OCI-LY7 (cell line): ENCODE measurements around the gene TSG101. TPM values are rescaled to one million over a fixed set of nuclear protein-coding genes. Genes with fewer than 3 reads are reported as not detected.

Experiments used
- BruUV-seq: library from RNA; stranded (reverse); fragments of 400-500 nt; replicated peaks from 2 replicates; lab custom pipeline; 2021; lab: Mats Ljungman, UMichigan
- CTCF ChIA-PET: fragments of 300-600 bp; sonication (Branson Sonifier 250); formaldehyde crosslinking; loops from one replicate; lab custom pipeline; 2022; ENCODE audit warnings: antibody characterized with exemption; ENCODE audit not compliant: unreplicated experiment; lab: Charles Lee
- POLR2A ChIA-PET: fragments of 300-600 bp; sonication (Branson Sonifier 250); formaldehyde crosslinking; loops from one replicate; lab custom pipeline; 2022; ENCODE audit warnings: antibody characterized with exemption; lab: Charles Lee
- DNase-seq: peaks from one replicate; pipeline ENCODE4 v3.0.0-alpha.2; 2015; ENCODE audit warnings: low spot score
- H2AFZ ChIP-seq: fragments of 200-600 bp; sonication (generic), shearing (Covaris generic); 2 replicates; pipeline ENCODE4 v1.6.1; 2014; ENCODE audit warnings: mild to moderate bottlenecking, antibody characterized with exemption, low read length, moderate library complexity
- H3K27ac ChIP-seq: fragments of 200-600 bp; sonication (generic); 2 replicates; pipeline ENCODE4 v1.5.1; 2014; ENCODE audit warnings: mixed run types, low read depth, mild to moderate bottlenecking, moderate library complexity, low read length, inconsistent platforms; ENCODE audit not compliant: poor library complexity, severe bottlenecking
- H3K36me3 ChIP-seq: fragments of 200-600 bp; sonication (generic); 2 replicates; pipeline ENCODE4 v1.6.1; 2014; ENCODE audit warnings: mild to moderate bottlenecking, antibody characterized with exemption, low read length, moderate library complexity, mixed read lengths; ENCODE audit not compliant: insufficient read depth
- H3K4me1 ChIP-seq: fragments of 200-600 bp; sonication (generic); 2 replicates; pipeline ENCODE4 v1.5.1; 2014; ENCODE audit warnings: mild to moderate bottlenecking, low read length; ENCODE audit not compliant: insufficient read depth, poor library complexity, severe bottlenecking
- H3K4me2 ChIP-seq: fragments of 200-600 bp; sonication (generic); 2 replicates; pipeline ENCODE4 v1.6.1; 2014; ENCODE audit warnings: mild to moderate bottlenecking, low read length
- H3K4me3 ChIP-seq: fragments of 200-600 bp; sonication (generic); 2 replicates; pipeline ENCODE4 v1.5.1; 2014; ENCODE audit warnings: mild to moderate bottlenecking, low read depth, low read length; ENCODE audit not compliant: poor library complexity, severe bottlenecking
- H3K79me2 ChIP-seq: fragments of 200-600 bp; sonication (generic); 2 replicates; pipeline ENCODE4 v1.6.1; 2016; ENCODE audit warnings: low read depth, mild to moderate bottlenecking, low read length, moderate library complexity, mixed read lengths; ENCODE audit not compliant: insufficient read depth
- H3K9me2 ChIP-seq: fragments of 200-600 bp; sonication (generic); 2 replicates; pipeline ENCODE4 v1.6.1; 2016; ENCODE audit warnings: mild to moderate bottlenecking, low read length, mixed read lengths; ENCODE audit not compliant: insufficient read depth
- H3K9me3 ChIP-seq: fragments of 200-600 bp; sonication (generic); 2 replicates; pipeline ENCODE4 v1.6.1; 2014; ENCODE audit warnings: mild to moderate bottlenecking, mixed run types, low read length, mixed read lengths
- H4K20me1 ChIP-seq: fragments of 200-600 bp; sonication (generic); 2 replicates; pipeline ENCODE4 v1.6.1; 2014; ENCODE audit warnings: mild to moderate bottlenecking, antibody characterized with exemption, low read length, moderate library complexity, mixed read lengths; ENCODE audit not compliant: insufficient read depth
- CTCF ChIP-seq: fragments of 200-600 bp; sonication (generic); conservative IDR thresholded peaks from 2 replicates; pipeline ENCODE4 v1.5.1; 2014; ENCODE audit warnings: mild to moderate bottlenecking, antibody characterized with exemption, low read length, moderate library complexity, mixed read lengths
- EZH2phosphoT487 ChIP-seq: fragments of 200-600 bp; sonication (generic); IDR thresholded peaks from 2 replicates; pipeline ENCODE4 v1.6.1; 2018; ENCODE audit warnings: low read depth, borderline replicate concordance, mild to moderate bottlenecking, mixed run types, antibody characterized with exemption, low read length, moderate library complexity, mixed read lengths
- intact Hi-C: fragments of 100-400 bp; cut with micrococcal nuclease; formaldehyde crosslinking; loops from one replicate; pipeline ENCODE4 v1.10.0; 2022; ENCODE audit not compliant: unreplicated experiment
- total RNA-seq, 2 experiments: library from RNA; depleted of rRNA in 1 of 2; stranded (reverse); fragments of >200 nt in 1 of 2; shearing (Covaris generic) in 1 of 2; gene quantifications; 2 replicates each; pipeline ENCODE4 v1.2.3, GENCODE V29; 2014 to 2022

TSG101 gene
- total RNA-seq, 2 experiments from 2014 or later, result 54.2 to 96.8 TPM

- Histone ChIP-seq H2AFZ (no peak overlapping the region), H3K36me3 (peaks cover 91% of the 10 kb centered on the region), H3K9me3 (no peaks in the 10 kb centered on the region), H3K9me2 (no peaks in the 10 kb centered on the region), H3K4me3 (no peak overlapping the region), H3K4me2 (no peak overlapping the region), H3K4me1 (peaks cover 3% of the 10 kb centered on the region), H3K27ac (no peak overlapping the region), H4K20me1 (no peaks in the 10 kb centered on the region), H3K79me2 (no peaks in the 10 kb centered on the region)
- TF ChIP-seq CTCF (no peak), EZH2phosphoT487 (no peak)
- BruUV-seq, result no TSS peak
- intact Hi-C loops, result no loop called here
- DNase-seq, result peak; percentile 8
- CTCF ChIA-PET, result no interaction called here
- POLR2A ChIA-PET, result interaction anchor here (0.9 kb wide), 1 partner anchor 380 kb away, joined by 3 read pairs; no protein-coding TSS in a partner anchor
Observed at GRCh38 chr11:18495271-18495670, 31.5 kb downstream of the TSG101 start.

- no peak overlapping the region for H2AFZ ChIP-seq
- TF ChIP-seq CTCF (no peak), EZH2phosphoT487 (no peak)
- no peaks in the 10 kb centered on the region for H4K20me1 ChIP-seq
- BruUV-seq, result no TSS peak
- H3K79me2 ChIP-seq, result no peaks in the 10 kb centered on the region
- no peak overlapping the region for H3K4me2 ChIP-seq
- no peak overlapping the region for H3K4me3 ChIP-seq
- CTCF ChIA-PET, result no interaction called here
- DNase-seq, result no peak
- H3K36me3 ChIP-seq, result peaks cover 90% of the 10 kb centered on the region
- peaks cover 3% of the 10 kb centered on the region for H3K4me1 ChIP-seq
- intact Hi-C loops, result no loop called here
- POLR2A ChIA-PET, result interaction anchor here (0.6 to 1.6 kb wide), 6 partner anchors 8 to 506 kb away, joined by 3 to 5 read pairs (median 4); no protein-coding TSS in a partner anchor
- no peaks in the 10 kb centered on the region for H3K9me2 ChIP-seq
- H3K27ac ChIP-seq, result no peak overlapping the region
- no peaks in the 10 kb centered on the region for H3K9me3 ChIP-seq
Observed at GRCh38 chr11:18493310-18493709, 33.4 kb downstream of the TSG101 start.

- peaks cover 90% of the 10 kb centered on the region for H3K36me3 ChIP-seq
- H3K4me1 ChIP-seq, result peaks cover 3% of the 10 kb centered on the region
- intact Hi-C loops, result loop anchor here (1.0 kb wide), 1 partner anchor 29 kb away; no protein-coding TSS in a partner anchor
- H3K27ac ChIP-seq, result no peak overlapping the region
- no peak for DNase-seq
- POLR2A ChIA-PET, result interaction anchor here (0.6 to 1.6 kb wide), 3 partner anchors 8 to 505 kb away, joined by 3 to 5 read pairs (median 3); no protein-coding TSS in a partner anchor
- no peaks in the 10 kb centered on the region for H3K79me2 ChIP-seq
- H2AFZ ChIP-seq, result no peak overlapping the region
- H4K20me1 ChIP-seq, result no peaks in the 10 kb centered on the region
- H3K4me2 ChIP-seq, result no peak overlapping the region
- no TSS peak for BruUV-seq
- CTCF ChIA-PET, result no interaction called here
- H3K9me3 ChIP-seq, result no peaks in the 10 kb centered on the region
- H3K4me3 ChIP-seq, result no peak overlapping the region
- H3K9me2 ChIP-seq, result no peaks in the 10 kb centered on the region
- TF ChIP-seq EZH2phosphoT487 (no peak), CTCF (no peak)
Observed at GRCh38 chr11:18492888-18493287, 33.9 kb downstream of the TSG101 start.
